ENCODE measurements around the gene ETS1. TPM values are rescaled to one million over a fixed set of nuclear protein-coding genes. Genes with fewer than 3 reads are reported as not detected.

Gene ETS1
- total RNA-seq, 1 donor, result 67.3 TPM

DNA sequence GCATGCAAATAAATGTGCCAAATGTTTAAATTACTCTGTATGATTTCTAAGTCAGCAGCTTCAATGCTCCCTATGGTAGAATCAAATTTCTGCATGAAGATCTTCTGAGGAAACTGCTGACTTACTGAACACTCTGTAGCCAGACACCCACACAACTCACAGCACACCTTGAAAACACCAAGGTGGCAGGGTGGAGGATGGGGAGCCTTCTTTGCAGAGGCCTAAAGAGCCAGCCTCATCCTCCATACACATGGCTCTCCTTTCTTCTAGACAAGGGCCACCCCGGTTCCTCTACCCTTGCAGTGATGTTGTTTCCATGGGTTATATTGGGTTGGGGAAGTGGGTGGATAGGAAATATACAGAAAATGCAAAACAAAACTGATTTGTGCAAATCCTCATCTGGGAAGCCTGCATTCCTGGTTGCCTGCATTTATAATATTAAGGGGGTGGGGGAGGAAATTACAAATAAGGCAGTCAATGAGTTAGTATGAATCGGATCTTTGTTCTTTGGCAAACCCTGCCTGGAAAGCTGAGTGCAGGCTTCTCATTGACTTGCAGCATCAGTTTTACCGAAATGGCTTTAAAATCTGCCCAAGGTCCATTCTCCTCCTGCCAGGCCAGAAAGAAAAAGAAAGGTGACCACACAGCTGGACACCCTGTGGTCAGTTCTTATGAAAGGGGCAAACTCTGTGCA is 15.8 kb upstream of the ETS1 start:
- DNase-seq (ENCODE audit: insufficient read length, low spot score, missing footprints), result no peak
- H4K20me1 ChIP-seq (ENCODE audit: insufficient read depth, low read length), result no peaks in the 10 kb centered on the region
- H3K9me3 ChIP-seq (ENCODE audit: low read depth, low read length), result no peaks in the 10 kb centered on the region
- peaks cover 22% of the 10 kb centered on the region for H3K27me3 ChIP-seq (ENCODE audit: insufficient read depth, low read length)
- no peaks in the 10 kb centered on the region for H3K36me3 ChIP-seq (ENCODE audit: insufficient read depth, low read length)
- no peak overlapping the region for H3K27ac ChIP-seq (ENCODE audit: low read depth, low read length)
- no peak overlapping the region for H3K4me3 ChIP-seq (ENCODE audit: insufficient read depth, low read length)
- no peaks in the 10 kb centered on the region for H3K4me1 ChIP-seq (ENCODE audit: insufficient read depth, low read length)
- no peak overlapping the region for H3K4me2 ChIP-seq (ENCODE audit: insufficient read depth, low read length)
- TF ChIP-seq, protein P1, sequence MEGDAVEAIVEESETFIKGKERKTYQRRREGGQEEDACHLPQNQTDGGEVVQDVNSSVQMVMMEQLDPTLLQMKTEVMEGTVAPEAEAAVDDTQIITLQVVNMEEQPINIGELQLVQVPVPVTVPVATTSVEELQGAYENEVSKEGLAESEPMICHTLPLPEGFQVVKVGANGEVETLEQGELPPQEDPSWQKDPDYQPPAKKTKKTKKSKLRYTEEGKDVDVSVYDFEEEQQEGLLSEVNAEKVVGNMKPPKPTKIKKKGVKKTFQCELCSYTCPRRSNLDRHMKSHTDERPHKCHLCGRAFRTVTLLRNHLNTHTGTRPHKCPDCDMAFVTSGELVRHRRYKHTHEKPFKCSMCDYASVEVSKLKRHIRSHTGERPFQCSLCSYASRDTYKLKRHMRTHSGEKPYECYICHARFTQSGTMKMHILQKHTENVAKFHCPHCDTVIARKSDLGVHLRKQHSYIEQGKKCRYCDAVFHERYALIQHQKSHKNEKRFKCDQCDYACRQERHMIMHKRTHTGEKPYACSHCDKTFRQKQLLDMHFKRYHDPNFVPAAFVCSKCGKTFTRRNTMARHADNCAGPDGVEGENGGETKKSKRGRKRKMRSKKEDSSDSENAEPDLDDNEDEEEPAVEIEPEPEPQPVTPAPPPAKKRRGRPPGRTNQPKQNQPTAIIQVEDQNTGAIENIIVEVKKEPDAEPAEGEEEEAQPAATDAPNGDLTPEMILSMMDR (IDR thresholded peaks at IDR 0.05; ENCODE audit: extremely low read depth, low read depth, low read length), result no peak
- H3K79me2 ChIP-seq (ENCODE audit: insufficient read depth, low read length), result no peaks in the 10 kb centered on the region
- H2AFZ ChIP-seq (ENCODE audit: low read length), result no peak overlapping the region

DNA sequence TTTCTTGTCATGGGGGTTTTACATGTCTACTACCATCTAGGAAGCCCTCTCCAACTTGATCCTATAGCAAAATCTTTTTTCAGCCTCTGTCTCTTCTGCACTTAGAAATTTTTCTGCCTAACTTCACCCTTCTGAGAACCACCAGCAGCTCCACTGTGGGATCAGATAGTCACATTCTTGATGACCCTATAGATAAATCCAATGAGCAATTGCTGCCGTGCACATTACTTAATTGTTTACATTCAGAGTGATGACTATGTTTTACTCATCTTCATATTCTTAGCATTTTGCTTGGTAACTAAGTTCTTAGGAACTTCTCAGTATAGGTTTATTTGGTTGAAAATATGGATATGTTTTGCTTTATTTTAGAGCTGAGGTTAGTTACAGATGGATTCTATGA is 12.4 kb upstream of the ETS1 start:
- H3K4me2 ChIP-seq (ENCODE audit: insufficient read depth, low read length), result no peak overlapping the region
- H2AFZ ChIP-seq (ENCODE audit: low read length), result no peak overlapping the region
- no peak overlapping the region for H3K4me3 ChIP-seq (ENCODE audit: insufficient read depth, low read length)
- H3K79me2 ChIP-seq (ENCODE audit: insufficient read depth, low read length), result no peaks in the 10 kb centered on the region
- H3K9me3 ChIP-seq (ENCODE audit: low read depth, low read length), result no peaks in the 10 kb centered on the region
- no peak overlapping the region for H3K27ac ChIP-seq (ENCODE audit: low read depth, low read length)
- DNase-seq (ENCODE audit: insufficient read length, low spot score, missing footprints), result no peak
- H3K36me3 ChIP-seq (ENCODE audit: insufficient read depth, low read length), result no peaks in the 10 kb centered on the region
- no peaks in the 10 kb centered on the region for H3K4me1 ChIP-seq (ENCODE audit: insufficient read depth, low read length)
- peaks cover 8% of the 10 kb centered on the region for H3K27me3 ChIP-seq (ENCODE audit: insufficient read depth, low read length)
- TF ChIP-seq, protein P1 (IDR thresholded peaks at IDR 0.05; ENCODE audit: extremely low read depth, low read depth, low read length), result no peak
- H4K20me1 ChIP-seq (ENCODE audit: insufficient read depth, low read length), result no peaks in the 10 kb centered on the region

DNA sequence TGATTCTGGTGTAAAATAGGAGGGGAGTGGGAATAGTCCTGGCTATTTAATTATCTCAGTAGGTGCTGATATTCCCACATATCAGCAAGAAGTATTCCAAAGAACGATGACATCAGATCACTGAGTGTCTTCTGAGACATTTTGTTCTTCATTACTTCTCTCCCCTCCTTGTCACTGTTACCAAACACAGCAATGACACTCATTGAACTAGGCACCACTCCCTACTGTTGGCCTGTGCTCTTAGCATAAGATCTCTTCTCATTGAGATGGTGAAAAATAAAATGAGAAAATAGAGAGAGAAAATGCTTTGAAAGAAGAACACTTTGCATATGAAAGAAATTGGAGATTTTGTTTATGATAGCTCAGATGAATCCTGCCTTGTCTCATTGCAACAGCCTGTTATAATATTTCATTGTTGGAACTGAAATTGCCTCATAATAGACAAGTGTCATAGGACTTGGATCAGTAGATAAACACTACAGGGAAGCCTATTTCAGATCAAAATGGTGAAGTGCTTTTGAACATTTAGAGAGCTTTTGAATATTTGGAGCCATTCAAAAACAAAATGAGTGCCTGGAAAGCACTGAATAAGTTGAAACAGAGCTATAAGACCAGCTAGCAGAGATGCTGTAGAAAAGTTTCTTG is 11.3 kb upstream of the ETS1 start:
- Histone ChIP-seq H4K20me1 (ENCODE audit: insufficient read depth, low read length) (no peaks in the 10 kb centered on the region), H3K9me3 (ENCODE audit: low read depth, low read length) (no peaks in the 10 kb centered on the region), H3K36me3 (ENCODE audit: insufficient read depth, low read length) (no peaks in the 10 kb centered on the region), H3K27ac (ENCODE audit: low read depth, low read length) (no peak overlapping the region), H3K4me2 (ENCODE audit: insufficient read depth, low read length) (no peak overlapping the region), H3K79me2 (ENCODE audit: insufficient read depth, low read length) (no peaks in the 10 kb centered on the region), H2AFZ (ENCODE audit: low read length) (no peak overlapping the region), H3K27me3 (ENCODE audit: insufficient read depth, low read length) (peaks cover 16% of the 10 kb centered on the region), H3K4me1 (ENCODE audit: insufficient read depth, low read length) (no peaks in the 10 kb centered on the region), H3K4me3 (ENCODE audit: insufficient read depth, low read length) (no peak overlapping the region)
- TF ChIP-seq, protein P1 (IDR thresholded peaks at IDR 0.05; ENCODE audit: extremely low read depth, low read depth, low read length), result no peak
- DNase-seq (ENCODE audit: insufficient read length, low spot score, missing footprints), result no peak

DNA sequence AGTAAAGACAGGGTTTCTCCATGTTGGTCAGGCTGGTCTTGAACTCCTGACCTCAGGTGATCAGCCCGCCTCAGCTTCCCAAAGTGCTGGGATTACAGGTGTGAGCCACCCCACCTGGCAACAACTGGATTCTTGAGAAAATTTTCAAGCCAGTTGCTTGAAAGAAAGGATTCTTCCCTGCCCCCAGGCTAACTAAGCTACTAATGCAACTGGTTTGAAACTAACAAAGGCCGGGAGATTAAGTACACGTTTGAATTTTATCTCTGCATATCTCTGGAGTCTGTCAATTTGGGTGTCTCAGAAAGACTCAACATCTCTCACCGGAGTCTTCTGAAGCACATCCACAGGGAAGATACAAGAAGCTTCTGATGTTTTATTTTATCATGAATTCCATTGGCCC is 10.7 kb upstream of the ETS1 start:
- H3K27me3 ChIP-seq (ENCODE audit: insufficient read depth, low read length), result peaks cover 21% of the 10 kb centered on the region
- TF ChIP-seq, protein P1 (IDR thresholded peaks at IDR 0.05; ENCODE audit: extremely low read depth, low read depth, low read length), result no peak
- H4K20me1 ChIP-seq (ENCODE audit: insufficient read depth, low read length), result no peaks in the 10 kb centered on the region
- no peak overlapping the region for H3K4me3 ChIP-seq (ENCODE audit: insufficient read depth, low read length)
- H3K4me2 ChIP-seq (ENCODE audit: insufficient read depth, low read length), result no peak overlapping the region
- H3K27ac ChIP-seq (ENCODE audit: low read depth, low read length), result no peak overlapping the region
- no peak for DNase-seq (ENCODE audit: insufficient read length, low spot score, missing footprints)
- H3K9me3 ChIP-seq (ENCODE audit: low read depth, low read length), result no peaks in the 10 kb centered on the region
- no peaks in the 10 kb centered on the region for H3K4me1 ChIP-seq (ENCODE audit: insufficient read depth, low read length)
- no peak overlapping the region for H2AFZ ChIP-seq (ENCODE audit: low read length)
- no peaks in the 10 kb centered on the region for H3K79me2 ChIP-seq (ENCODE audit: insufficient read depth, low read length)
- H3K36me3 ChIP-seq (ENCODE audit: insufficient read depth, low read length), result no peaks in the 10 kb centered on the region
